Cardiac muscle cell (in vitro differentiated cells and primary cell): ENCODE measurements around the gene CRACR2B. TPM values are rescaled to one million over a fixed set of nuclear protein-coding genes. Genes with fewer than 3 reads are reported as not detected.

Experiments
- DNase-seq, 2 donors: peaks; one replicate each; pipeline versions ENCODE4 v3.0.0 to v3.0.0-alpha.2; 2010 to 2017; ENCODE audit warnings: low read depth in 1 of 2, low spot score in 1 of 2
- H3K27ac ChIP-seq: fragments of 200-600 bp; sonication (generic); 2 replicates; pipeline ENCODE4 v1.5.1; 2016
- H3K27me3 ChIP-seq: fragments of 200-600 bp; sonication (generic); 2 replicates; pipeline ENCODE4 v1.6.0; 2016; ENCODE audit warnings: control low read depth
- H3K36me3 ChIP-seq: fragments of 200-600 bp; sonication (generic); 2 replicates; pipeline ENCODE4 v1.5.1; 2016; ENCODE audit warnings: control low read depth
- H3K4me1 ChIP-seq: fragments of 200-600 bp; sonication (generic); 2 replicates; pipeline ENCODE4 v1.8.1; 2017; ENCODE audit warnings: low read depth, mild to moderate bottlenecking, mixed run types
- H3K4me3 ChIP-seq: fragments of 200-600 bp; sonication (generic); 2 replicates; pipeline ENCODE4 v1.5.1; 2016; ENCODE audit warnings: mild to moderate bottlenecking
- H3K9me3 ChIP-seq: fragments of 200-600 bp; sonication (generic); 2 replicates; pipeline ENCODE4 v1.5.1; 2017; ENCODE audit warnings: low read depth, mild to moderate bottlenecking, control low read depth
- CTCF ChIP-seq: IDR thresholded peaks from 2 replicates; pipeline ENCODE4 v1.5.1; 2012; ENCODE audit warnings: low read depth, mild to moderate bottlenecking, low read length
- polyA plus RNA-seq: library from polyadenylated mRNA; unstranded; fragments of >200 nt; fragmentation: Nextera tagmentation; extraction: Ambion mirVana; gene quantifications from 2 replicates; pipeline ENCODE4 v1.2.1, GENCODE V29; 2016
- total RNA-seq: library from RNA; depleted of rRNA; stranded (reverse); fragments of >200 nt; gene quantifications from 2 replicates; pipeline ENCODE4 v1.2.3, GENCODE V29; 2016

Gene CRACR2B
- total and polyA plus RNA-seq, 2 experiments from 2014 or later, result 84.5 to 91.0 TPM

- H3K36me3 ChIP-seq, result peaks cover 7% of the 10 kb centered on the region
- H3K9me3 ChIP-seq, result no peaks in the 10 kb centered on the region
- DNase-seq, result no peak
- peaks cover 28% of the 10 kb centered on the region for H3K4me1 ChIP-seq
- H3K4me3 ChIP-seq, result peak overlapping the region; percentile 27
- H3K27ac ChIP-seq, result no peak overlapping the region
- TF ChIP-seq CTCF, result no peak
- H3K27me3 ChIP-seq, result peaks cover 24% of the 10 kb centered on the region
Measured at GRCh38 chr11:826227-826621, 1.5 kb upstream of the CRACR2B start.

DNA sequence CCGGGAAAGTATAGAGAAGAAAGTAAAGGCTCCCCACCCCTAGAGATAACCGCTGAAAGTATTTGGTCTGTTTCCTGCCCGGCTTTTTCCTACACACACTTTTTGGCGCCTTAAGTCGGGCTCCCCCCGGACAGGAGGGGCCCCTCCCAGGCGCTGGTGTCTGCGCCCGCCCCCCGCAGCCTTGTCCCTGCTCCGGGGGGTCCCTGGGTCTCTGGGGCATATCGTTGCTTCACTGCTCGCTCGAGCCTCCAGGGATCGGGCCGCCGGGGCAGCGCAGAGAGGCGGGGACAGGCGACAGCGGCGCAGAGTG, 928 bp upstream of the CRACR2B start:
- H3K9me3 ChIP-seq, result no peaks in the 10 kb centered on the region
- H3K27ac ChIP-seq, result peak overlapping the region; percentile 27
- no peak for TF ChIP-seq CTCF
- DNase-seq, result no peak
- peak overlapping the region; percentile 27 for H3K4me3 ChIP-seq
- peaks cover 7% of the 10 kb centered on the region for H3K36me3 ChIP-seq
- peaks cover 29% of the 10 kb centered on the region for H3K27me3 ChIP-seq
- peaks cover 30% of the 10 kb centered on the region for H3K4me1 ChIP-seq

- H3K27me3 ChIP-seq, result peaks cover 29% of the 10 kb centered on the region
- H3K27ac ChIP-seq, result peak overlapping the region; percentile 27
- no peak for TF ChIP-seq CTCF
- DNase-seq, result peak in 1 of 2 donors; percentile 67
- H3K9me3 ChIP-seq, result no peaks in the 10 kb centered on the region
- H3K36me3 ChIP-seq, result peaks cover 7% of the 10 kb centered on the region
- peak overlapping the region; percentile 27 for H3K4me3 ChIP-seq
- H3K4me1 ChIP-seq, result peaks cover 30% of the 10 kb centered on the region
Measured at GRCh38 chr11:827146-827896, 398 bp upstream of the CRACR2B start.

- H3K36me3 ChIP-seq, result peaks cover 7% of the 10 kb centered on the region
- H3K27me3 ChIP-seq, result peaks cover 29% of the 10 kb centered on the region
- no peak overlapping the region for H3K4me3 ChIP-seq
- TF ChIP-seq CTCF, result no peak
- DNase-seq, result no peak
- peaks cover 30% of the 10 kb centered on the region for H3K4me1 ChIP-seq
- no peaks in the 10 kb centered on the region for H3K9me3 ChIP-seq
- H3K27ac ChIP-seq, result no peak overlapping the region
Measured at GRCh38 chr11:828506-829175, 922 bp downstream of the CRACR2B start.

GRCh38 chr11:829176-829846, 1.6 kb downstream of the CRACR2B start:
- peak in 1 of 2 donors; percentile 47 for DNase-seq
- Histone ChIP-seq H3K27ac (no peak overlapping the region), H3K9me3 (no peaks in the 10 kb centered on the region), H3K27me3 (peaks cover 29% of the 10 kb centered on the region), H3K4me1 (peaks cover 34% of the 10 kb centered on the region), H3K4me3 (peak overlapping the region; percentile 31), H3K36me3 (peaks cover 2% of the 10 kb centered on the region)
- no peak for TF ChIP-seq CTCF
